Testis (tissue), 5 donors: ENCODE results near the gene AIMP1. TPM values are rescaled to one million over a fixed set of nuclear protein-coding genes. Genes with fewer than 3 reads are reported as not detected.

Experiments
- DNase-seq: peaks from one replicate; pipeline ENCODE4 v3.0.0-alpha.2; 2019
- H3K27ac ChIP-seq, 2 donors: fragments of 200-600 bp; sonication (generic); one replicate each; pipeline ENCODE4 v1.5.1; 2019
- H3K27me3 ChIP-seq: fragments of 200-600 bp; sonication (generic); one replicate; pipeline ENCODE4 v1.5.1; 2019
- H3K36me3 ChIP-seq: fragments of 200-600 bp; sonication (generic); one replicate; pipeline ENCODE4 v1.5.1; 2017; ENCODE audit warnings: low read depth; ENCODE audit errors: missing control alignments
- H3K4me1 ChIP-seq: fragments of 200-600 bp; sonication (generic); one replicate; pipeline ENCODE4 v1.5.1; 2019
- H3K4me3 ChIP-seq, 2 donors: fragments of 200-600 bp; sonication (generic); one replicate each; pipeline ENCODE4 v1.5.1; 2017 to 2019
- H3K9me3 ChIP-seq: fragments of 200-600 bp; sonication (generic); one replicate; pipeline ENCODE4 v1.5.1; 2017
- POLR2A ChIP-seq: fragments of 450-650 bp; IDR thresholded peaks from one replicate; pipeline ENCODE4 v1.6.1; 2017; ENCODE audit warnings: antibody characterized with exemption, mild to moderate bottlenecking, moderate library complexity
- WGBS, 2 donors: methylation state at CpG; one replicate each; pipeline ENCODE4 v1.1.5; 2018; 5-methylcytosine and 5-hydroxymethylcytosine counted together
- intact Hi-C: fragments of 100-400 bp; cut with DNase I; formaldehyde crosslinking; loops from one replicate; pipeline ENCODE4 v1.15.1; 2023; ENCODE audit warnings: low total_unique reads
- long read RNA-seq, 2 donors: transcript quantifications; one replicate each; lab custom pipeline, GENCODE V29; 2026
- polyA plus RNA-seq: library from polyadenylated mRNA; stranded (reverse); fragments of 350-450 nt; fragmentation: Illumina TruSeq; extraction: RNeasy Lipid Tissue Mini Kit (QIAGEN cat#74804); gene quantifications from one replicate; pipeline ENCODE4 v1.2.3, GENCODE V29; 2014; ENCODE audit warnings: low read depth, low replicate concordance; ENCODE audit not compliant: insufficient read depth
- total RNA-seq, 2 donors: library from RNA; depleted of rRNA; stranded (reverse); fragments of >200 nt; gene quantifications; one replicate each; pipeline ENCODE4 v1.2.3, GENCODE V29; 2016
- TF ChIP-seq, protein P1 (sequence below), 3 experiments: fragments of 450-650 bp in 2 of 3; fragments of 200-600 bp in 1 of 3; sonication (generic) in 1 of 3; IDR thresholded peaks; one replicate each; pipeline ENCODE4 v1.5.1; 2016 to 2019; ENCODE audit warnings: antibody characterized with exemption in 3 of 3, mild to moderate bottlenecking in 2 of 3, moderate library complexity in 1 of 3

The AIMP1 gene
- total RNA-seq (10 to 100 TPM; 17.7 to 20.0 TPM), polyA plus RNA-seq (26.3 TPM)
- long read RNA-seq, donor 1, transcript AIMP1-202 (7 exons, 2,586 nt): major isoform, 14 of 37 reads
- long read RNA-seq, donor 1, partial matches to known transcripts: 23 of 37 reads
- long read RNA-seq, donor 1, other reads (novel, unspliced or antisense): 0 of 37 reads
- long read RNA-seq, donor 2, transcript AIMP1-202 (7 exons, 2,586 nt): major isoform, 6 of 29 reads
- long read RNA-seq, donor 2, partial matches to known transcripts: 23 of 29 reads
- long read RNA-seq, donor 2, other reads (novel, unspliced or antisense): 0 of 29 reads

DNA sequence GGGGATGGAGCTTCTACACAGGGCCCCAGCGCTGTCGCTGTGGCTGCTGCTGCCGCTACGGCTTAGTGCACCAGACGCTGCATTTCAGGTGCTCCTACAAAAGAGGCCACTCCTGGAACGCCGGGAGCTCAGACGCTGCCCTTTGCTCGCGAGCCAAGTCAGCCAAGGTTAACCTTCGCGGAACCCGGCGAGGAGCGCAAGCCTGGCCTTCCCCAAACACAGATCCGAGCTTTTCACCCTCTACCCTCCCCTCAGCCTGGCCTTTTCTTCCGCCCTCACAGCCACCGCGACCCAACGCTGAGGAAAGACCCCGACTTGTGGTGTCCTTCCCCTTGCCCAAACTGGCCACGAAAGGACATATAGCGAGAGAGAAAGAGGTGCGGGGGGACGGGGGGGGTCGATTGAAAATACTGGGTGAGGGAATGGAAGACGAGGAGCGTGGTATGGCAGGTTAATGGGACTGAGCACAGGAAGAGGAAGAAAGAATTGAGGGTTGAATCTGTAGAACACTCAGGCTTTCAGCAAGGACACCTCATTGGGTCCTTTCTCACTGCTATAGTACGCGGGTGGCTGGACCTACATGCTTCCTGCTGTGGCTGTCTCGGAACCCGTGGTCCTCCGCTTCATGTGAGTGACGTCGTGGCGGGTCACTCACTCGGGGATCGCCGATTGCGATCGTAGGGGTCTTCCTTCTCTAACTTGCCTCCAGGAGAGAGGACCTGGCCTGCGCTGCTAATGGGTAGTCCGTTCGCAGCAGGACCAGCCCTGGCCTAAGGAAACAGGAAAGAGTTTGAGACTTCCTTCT is at the start of gene AIMP1, which contains the start of gene TBCK:
AIMP1 (plus strand) TSS at position 583 of the 805 bp plus-strand sequence. CDS start 8,460 bp downstream, outside the sequence.
TBCK (minus strand) TSS at position 242 of the 805 bp plus-strand sequence. CDS start 7,249 bp downstream, outside the sequence.
- no peak for TF ChIP-seq POLR2A
- TF ChIP-seq, protein P1, sequence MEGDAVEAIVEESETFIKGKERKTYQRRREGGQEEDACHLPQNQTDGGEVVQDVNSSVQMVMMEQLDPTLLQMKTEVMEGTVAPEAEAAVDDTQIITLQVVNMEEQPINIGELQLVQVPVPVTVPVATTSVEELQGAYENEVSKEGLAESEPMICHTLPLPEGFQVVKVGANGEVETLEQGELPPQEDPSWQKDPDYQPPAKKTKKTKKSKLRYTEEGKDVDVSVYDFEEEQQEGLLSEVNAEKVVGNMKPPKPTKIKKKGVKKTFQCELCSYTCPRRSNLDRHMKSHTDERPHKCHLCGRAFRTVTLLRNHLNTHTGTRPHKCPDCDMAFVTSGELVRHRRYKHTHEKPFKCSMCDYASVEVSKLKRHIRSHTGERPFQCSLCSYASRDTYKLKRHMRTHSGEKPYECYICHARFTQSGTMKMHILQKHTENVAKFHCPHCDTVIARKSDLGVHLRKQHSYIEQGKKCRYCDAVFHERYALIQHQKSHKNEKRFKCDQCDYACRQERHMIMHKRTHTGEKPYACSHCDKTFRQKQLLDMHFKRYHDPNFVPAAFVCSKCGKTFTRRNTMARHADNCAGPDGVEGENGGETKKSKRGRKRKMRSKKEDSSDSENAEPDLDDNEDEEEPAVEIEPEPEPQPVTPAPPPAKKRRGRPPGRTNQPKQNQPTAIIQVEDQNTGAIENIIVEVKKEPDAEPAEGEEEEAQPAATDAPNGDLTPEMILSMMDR (IDR thresholded peaks at IDR 0.05): no peak
- H3K9me3 ChIP-seq: no peaks in the 10 kb centered on the region
- no peaks in the 10 kb centered on the region for H3K36me3 ChIP-seq
- WGBS, 2 donors: 0 to 1% methylated on average over 17 to 44 of the region's 44 CpGs
- intact Hi-C loops: no loop called here
- peak within 1 kb of the TSS; percentile 91 to 97 for H3K27ac ChIP-seq
- peaks cover 17% of the 10 kb centered on the region for H3K4me1 ChIP-seq
- DNase-seq: peak; percentile 94
- H3K27me3 ChIP-seq: no peaks in the 10 kb centered on the region
- peak within 1 kb of the TSS; percentile 76 to 86 for H3K4me3 ChIP-seq

DNA sequence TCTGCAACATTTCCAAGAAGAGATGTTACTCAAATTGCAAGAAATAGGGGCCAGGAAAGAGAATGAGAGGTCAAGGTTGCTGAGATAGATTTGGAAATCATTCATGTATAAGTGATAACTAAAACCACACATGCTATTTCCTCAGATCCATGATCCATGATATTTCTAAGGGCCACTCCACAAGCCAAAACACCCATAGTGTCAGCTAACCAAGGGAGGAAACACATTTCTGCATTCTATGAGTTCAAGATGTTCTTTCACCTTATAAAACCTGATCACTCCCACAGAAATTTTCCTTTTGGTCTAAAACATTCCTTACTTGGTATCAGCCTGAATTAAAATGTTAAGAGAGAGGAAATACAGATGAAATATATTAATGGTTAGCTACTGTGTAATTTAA is 47.6 kb upstream of the AIMP1 start:
- TF ChIP-seq, protein P1 (IDR thresholded peaks at IDR 0.05): no peak
- no peak for TF ChIP-seq POLR2A
- no peaks in the 10 kb centered on the region for H3K4me1 ChIP-seq
- H3K27me3 ChIP-seq: no peaks in the 10 kb centered on the region
- no peaks in the 10 kb centered on the region for H3K36me3 ChIP-seq
- intact Hi-C loops: no loop called here
- no peak for DNase-seq
- no peak overlapping the region for H3K27ac ChIP-seq
- no peaks in the 10 kb centered on the region for H3K9me3 ChIP-seq
- no peak overlapping the region for H3K4me3 ChIP-seq

DNA sequence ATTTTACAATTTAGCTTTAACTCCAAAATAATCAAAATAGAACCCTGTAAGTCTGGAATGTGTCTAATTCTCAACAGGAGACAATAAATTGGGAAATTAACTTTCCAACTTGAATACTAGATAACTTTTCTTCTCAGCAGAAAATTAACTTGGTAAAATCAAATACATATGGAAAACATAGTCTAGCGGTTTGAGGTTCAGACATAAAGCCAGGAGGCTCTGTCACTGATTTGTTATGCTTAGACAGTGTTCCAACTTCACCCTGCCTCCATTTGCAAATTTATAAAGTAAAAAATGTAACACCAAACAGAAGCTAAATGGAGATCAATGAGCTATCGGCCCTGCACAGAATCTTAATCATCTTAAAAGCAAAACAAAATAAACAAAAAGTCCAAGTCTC is 46.6 kb upstream of the AIMP1 start:
- no peak for TF ChIP-seq POLR2A
- TF ChIP-seq, protein P1 (IDR thresholded peaks at IDR 0.05): no peak
- Histone ChIP-seq H3K27me3 (no peaks in the 10 kb centered on the region), H3K4me3 (no peak overlapping the region), H3K36me3 (no peaks in the 10 kb centered on the region), H3K4me1 (no peaks in the 10 kb centered on the region), H3K27ac (no peak overlapping the region), H3K9me3 (no peaks in the 10 kb centered on the region)
- no peak for DNase-seq
- intact Hi-C loops: no loop called here
- 93% methylated on average over 2 of the region's 2 CpGs for WGBS, 2 donors

DNA sequence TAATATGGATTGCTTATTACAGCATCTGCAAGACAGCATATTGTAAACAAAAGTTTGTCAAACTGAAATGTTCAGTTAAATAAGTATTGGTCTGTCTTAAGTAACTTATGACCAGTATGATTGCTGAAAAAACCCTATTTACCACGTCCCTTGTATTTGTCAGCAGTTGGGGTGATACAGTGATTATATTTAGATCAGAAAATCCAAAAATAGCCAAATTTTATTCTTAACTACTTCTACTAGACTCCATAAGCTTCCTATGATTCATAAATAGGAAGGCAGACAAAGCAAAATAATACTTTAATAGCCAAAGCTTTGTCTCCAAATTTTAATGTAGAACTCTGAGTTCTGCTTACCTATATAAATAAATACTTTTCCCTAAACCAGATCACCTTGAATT is 45.6 kb upstream of the AIMP1 start:
- no peak for DNase-seq
- Histone ChIP-seq H3K27ac (no peak overlapping the region), H3K9me3 (no peaks in the 10 kb centered on the region), H3K36me3 (no peaks in the 10 kb centered on the region), H3K4me1 (no peaks in the 10 kb centered on the region), H3K4me3 (no peak overlapping the region), H3K27me3 (no peaks in the 10 kb centered on the region)
- intact Hi-C loops: no loop called here
- TF ChIP-seq, protein P1 (IDR thresholded peaks at IDR 0.05): no peak
- TF ChIP-seq POLR2A: no peak
- 71 to 81% methylated on average over 1 of the region's 1 CpG for WGBS, 2 donors
